Central memory CD4-positive, alpha-beta T cell (primary cell): ENCODE measurements around the gene CFAP298.
"Not testable (repeated sequence)": the region's sequence is repeated elsewhere in the genome, so short reads cannot be mapped to it uniquely, and the experiment has no call there.

Experiments used
- DNase-seq: peaks from one replicate; pipeline ENCODE4 v3.0.0; 2022

CFAP298 gene

GRCh38 chr21:32565856-32566465, 46.2 kb downstream of the CFAP298 start:
- no peak for DNase-seq

- no peak for DNase-seq
Observed at GRCh38 chr21:32562915-32563314, 49.3 kb downstream of the CFAP298 start.

- DNase-seq: no peak
Observed at GRCh38 chr21:32562426-32562825, 49.8 kb downstream of the CFAP298 start.

DNA sequence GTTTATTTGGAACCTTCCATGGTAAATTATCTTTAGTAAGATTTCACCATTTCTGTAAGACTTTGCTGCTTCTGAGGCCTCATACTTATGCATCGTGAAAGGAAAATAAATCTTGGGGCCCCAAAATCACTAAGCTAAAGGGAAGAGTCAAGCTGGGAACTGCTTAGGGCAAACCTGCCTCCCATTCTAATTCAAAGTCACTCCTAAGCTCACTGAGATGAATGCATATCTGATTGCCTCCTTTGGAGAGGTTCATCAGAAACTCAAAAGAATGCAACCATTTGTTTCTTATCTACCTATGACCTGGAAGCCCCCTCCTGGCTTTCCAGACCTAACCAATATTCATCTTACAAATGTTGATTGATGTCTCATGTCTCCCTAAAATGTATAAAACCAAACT, 50.7 kb downstream of the CFAP298 start:
- DNase-seq: not testable (repeated sequence)

DNA sequence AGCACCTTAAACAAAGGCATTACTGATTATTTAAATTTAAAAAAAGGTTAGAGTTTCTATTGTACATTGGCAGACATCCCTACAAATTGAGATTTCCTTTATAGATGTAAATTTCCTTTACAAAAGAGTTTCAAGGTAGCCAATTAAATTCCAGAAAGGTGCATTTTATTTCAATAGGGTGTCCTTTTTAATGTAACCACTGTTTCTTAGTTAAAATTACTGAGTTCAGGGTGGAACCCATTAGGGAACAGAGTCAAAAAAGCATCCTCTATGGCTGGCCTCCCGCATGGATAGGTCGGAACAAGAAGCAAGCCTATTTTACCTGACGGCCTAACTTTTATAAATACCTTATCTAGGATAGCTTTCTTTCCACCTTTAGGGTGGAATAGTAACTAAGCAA, 51.3 kb downstream of the CFAP298 start:
- no peak for DNase-seq

DNA sequence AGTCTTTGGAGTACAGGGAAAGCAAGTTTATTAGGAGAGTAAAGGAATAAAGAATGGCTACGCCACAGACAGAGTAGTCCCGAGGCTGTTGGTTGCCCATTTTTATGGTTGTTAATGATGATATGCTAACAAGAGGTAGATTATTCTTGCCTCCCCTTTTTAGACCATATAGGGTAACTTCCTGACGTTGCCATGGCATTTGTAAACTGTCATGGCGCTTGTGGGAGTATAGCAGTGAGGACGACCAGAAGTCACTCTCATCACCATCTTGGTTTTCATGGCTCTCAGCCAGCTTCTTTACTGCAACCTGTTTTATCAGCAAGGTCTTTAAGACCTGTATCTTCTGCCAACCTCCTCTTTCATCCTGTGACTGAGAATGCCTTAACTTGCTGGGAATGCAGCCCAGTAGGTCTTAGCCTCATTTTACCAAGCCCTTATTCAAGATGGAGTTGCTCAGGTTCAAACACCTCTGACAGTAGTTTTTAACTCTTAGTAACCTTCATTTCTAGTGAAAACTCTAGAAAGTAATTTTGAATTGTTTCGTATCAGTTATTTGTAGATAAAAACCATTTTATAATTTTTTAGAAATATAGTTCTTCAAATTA, 53.1 kb downstream of the CFAP298 start:
- DNase-seq: no peak

GRCh38 chr21:32558106-32558505, 54.1 kb downstream of the CFAP298 start:
- no peak for DNase-seq

DNA sequence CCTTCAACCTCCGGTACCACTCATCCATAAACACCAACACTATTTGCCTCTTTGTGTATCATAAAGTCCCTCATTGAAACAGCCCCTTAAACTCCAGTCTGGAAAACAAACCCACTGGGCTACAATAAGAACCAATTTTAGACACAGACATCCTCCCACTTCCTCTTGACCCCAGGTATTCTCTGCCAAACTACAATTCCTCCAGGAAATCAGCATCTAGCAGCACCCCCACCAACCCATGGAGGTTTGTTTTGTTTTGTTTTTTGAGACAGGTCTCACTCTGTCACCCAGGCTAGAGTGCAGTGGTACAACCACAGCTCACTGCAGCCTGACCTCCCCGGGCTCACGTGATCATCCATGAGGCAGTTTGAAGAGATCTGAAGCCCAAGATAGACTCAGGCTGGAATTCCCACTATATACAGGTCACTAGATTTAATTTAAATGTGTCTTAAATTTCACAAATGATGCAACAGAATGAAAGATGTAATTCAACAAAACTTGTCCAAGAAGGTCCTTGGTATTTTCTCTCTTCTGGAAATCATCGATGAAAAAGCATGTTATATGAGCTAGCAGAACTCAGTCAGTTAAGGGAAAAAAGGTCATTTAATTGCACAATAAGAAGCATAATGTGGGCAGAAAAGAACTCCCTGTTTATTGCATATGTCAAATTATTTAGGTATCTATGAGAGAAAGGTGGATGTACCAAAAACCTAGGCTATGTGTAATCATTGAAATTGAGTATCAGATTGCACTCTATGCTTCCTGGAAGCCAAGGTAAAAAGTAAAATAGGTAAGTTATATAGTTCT, 57.1 kb downstream of the CFAP298 start:
- no peak for DNase-seq

- no peak for DNase-seq
Observed at GRCh38 chr21:32549886-32550285, 62.3 kb downstream of the CFAP298 start.

- no peak for DNase-seq
Observed at GRCh38 chr21:32549440-32549839, 62.7 kb downstream of the CFAP298 start.
